ENCODE data around the gene CEMIP2. TPM values are rescaled to one million over a fixed set of nuclear protein-coding genes. Genes with fewer than 3 reads are reported as not detected.

The CEMIP2 gene
- polyA plus RNA-seq, 2 donors: 5.5 to 5.8 TPM

DNA sequence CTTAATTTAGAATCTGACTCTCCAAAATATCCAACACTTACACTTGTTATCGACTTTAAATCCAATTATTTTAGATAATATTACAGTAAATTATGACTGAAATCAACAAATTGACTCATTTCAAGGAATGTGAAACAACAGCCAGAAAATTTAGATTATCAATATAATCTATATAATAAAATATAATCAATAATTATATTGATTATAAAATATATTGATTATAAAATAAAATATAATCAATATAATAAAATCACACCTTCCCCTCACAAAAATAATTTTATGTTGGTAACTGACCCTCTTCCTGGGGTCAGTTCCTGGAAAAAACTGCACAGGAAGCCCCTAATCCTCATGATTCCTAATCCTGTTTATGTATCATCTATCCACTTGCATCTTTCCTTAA is 91.1 kb downstream of the CEMIP2 start:
- Histone ChIP-seq H3K4me1 (ENCODE audit: control insufficient read depth in 2 of 2, insufficient read depth in 2 of 2, low read length in 1 of 2) (no peaks in the 10 kb centered on the region), H3K27me3 (ENCODE audit: control insufficient read depth in 1 of 2, insufficient read depth in 2 of 2, low read length in 2 of 2) (no peaks in the 10 kb centered on the region)
- WGBS, 2 donors: 95 to 97% methylated on average over 1 of the region's 1 CpG

DNA sequence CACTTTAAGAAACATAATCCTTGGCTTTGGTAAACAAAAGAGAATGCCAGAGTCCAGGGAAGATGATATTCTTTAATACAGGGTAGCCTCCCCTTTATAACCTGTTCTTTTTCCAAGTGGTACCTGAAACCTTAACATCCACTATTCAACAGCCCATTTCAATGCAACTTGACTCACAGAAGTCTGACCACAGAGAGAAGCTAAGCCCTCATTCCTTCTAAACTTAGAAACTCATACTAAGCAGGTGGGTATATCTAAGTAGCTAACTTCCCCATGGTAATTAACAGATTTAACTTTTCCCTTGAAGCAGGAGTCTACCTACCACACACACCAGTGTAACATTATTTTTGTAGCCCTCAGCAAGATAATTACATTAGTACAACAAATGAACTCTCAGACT is 91.9 kb downstream of the CEMIP2 start:
- Histone ChIP-seq H3K4me3 (ENCODE audit: low read depth in 1 of 2, low read length in 2 of 2) (no peak overlapping the region), H3K27ac (ENCODE audit: low read depth in 2 of 2, low read length in 1 of 2) (no peak overlapping the region), H3K4me1 (ENCODE audit: control insufficient read depth in 2 of 2, insufficient read depth in 2 of 2, low read length in 1 of 2) (no peaks in the 10 kb centered on the region), H3K9me3 (ENCODE audit: control insufficient read depth in 2 of 2, insufficient read depth in 1 of 2, low read depth in 1 of 2, low read length in 1 of 2) (no peaks in the 10 kb centered on the region), H3K36me3 (ENCODE audit: control insufficient read depth in 2 of 2, insufficient read depth in 2 of 2, low read length in 1 of 2) (no peaks in the 10 kb centered on the region), H3K27me3 (ENCODE audit: control insufficient read depth in 1 of 2, insufficient read depth in 2 of 2, low read length in 2 of 2) (no peaks in the 10 kb centered on the region)

More for the DNA sequence above, 91.1 kb downstream of the CEMIP2 start:
- H3K27ac ChIP-seq (ENCODE audit: low read depth in 2 of 2, low read length in 1 of 2): no peak overlapping the region
- H3K36me3 ChIP-seq (ENCODE audit: control insufficient read depth in 2 of 2, insufficient read depth in 2 of 2, low read length in 1 of 2): no peaks in the 10 kb centered on the region
- H3K4me3 ChIP-seq (ENCODE audit: low read depth in 1 of 2, low read length in 2 of 2): no peak overlapping the region
- no peaks in the 10 kb centered on the region for H3K9me3 ChIP-seq (ENCODE audit: control insufficient read depth in 2 of 2, insufficient read depth in 1 of 2, low read depth in 1 of 2, low read length in 1 of 2)

DNA sequence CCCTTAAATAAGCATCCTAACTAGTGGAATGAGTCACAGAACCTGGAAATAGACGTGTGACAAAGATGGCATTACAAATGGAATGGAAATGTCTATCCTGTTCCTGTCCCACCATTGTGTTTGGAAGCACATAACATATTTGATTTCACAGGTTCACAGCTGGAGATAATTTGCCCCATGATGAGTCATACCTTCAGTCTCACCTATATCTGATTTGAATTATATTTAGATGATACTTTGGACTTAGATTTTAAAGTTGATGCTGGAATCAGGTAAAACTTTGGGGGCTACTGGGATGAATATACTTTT is 92.5 kb downstream of the CEMIP2 start:
- Histone ChIP-seq H3K9me3 (ENCODE audit: control insufficient read depth in 2 of 2, insufficient read depth in 1 of 2, low read depth in 1 of 2, low read length in 1 of 2) (no peaks in the 10 kb centered on the region), H3K27me3 (ENCODE audit: control insufficient read depth in 1 of 2, insufficient read depth in 2 of 2, low read length in 2 of 2) (no peaks in the 10 kb centered on the region), H3K36me3 (ENCODE audit: control insufficient read depth in 2 of 2, insufficient read depth in 2 of 2, low read length in 1 of 2) (no peaks in the 10 kb centered on the region), H3K4me3 (ENCODE audit: low read depth in 1 of 2, low read length in 2 of 2) (no peak overlapping the region), H3K27ac (ENCODE audit: low read depth in 2 of 2, low read length in 1 of 2) (no peak overlapping the region), H3K4me1 (ENCODE audit: control insufficient read depth in 2 of 2, insufficient read depth in 2 of 2, low read length in 1 of 2) (no peaks in the 10 kb centered on the region)
- WGBS, 2 donors: 60 to 71% methylated on average over 1 of the region's 1 CpG

GRCh38 chr9:71675105-71675856 is 93.0 kb downstream of the CEMIP2 start:
- no peaks in the 10 kb centered on the region for H3K27me3 ChIP-seq (ENCODE audit: control insufficient read depth in 1 of 2, insufficient read depth in 2 of 2, low read length in 2 of 2)
- H3K4me1 ChIP-seq (ENCODE audit: control insufficient read depth in 2 of 2, insufficient read depth in 2 of 2, low read length in 1 of 2): no peaks in the 10 kb centered on the region
- H3K36me3 ChIP-seq (ENCODE audit: control insufficient read depth in 2 of 2, insufficient read depth in 2 of 2, low read length in 1 of 2): no peaks in the 10 kb centered on the region
- no peak overlapping the region for H3K27ac ChIP-seq (ENCODE audit: low read depth in 2 of 2, low read length in 1 of 2)
- H3K4me3 ChIP-seq (ENCODE audit: low read depth in 1 of 2, low read length in 2 of 2): no peak overlapping the region
- no peaks in the 10 kb centered on the region for H3K9me3 ChIP-seq (ENCODE audit: control insufficient read depth in 2 of 2, insufficient read depth in 1 of 2, low read depth in 1 of 2, low read length in 1 of 2)
- WGBS, 2 donors: 52 to 57% methylated on average over 3 of the region's 3 CpGs

GRCh38 chr9:71672573-71672972 is 95.7 kb downstream of the CEMIP2 start:
- no peaks in the 10 kb centered on the region for H3K4me1 ChIP-seq (ENCODE audit: control insufficient read depth in 2 of 2, insufficient read depth in 2 of 2, low read length in 1 of 2)
- H3K27me3 ChIP-seq (ENCODE audit: control insufficient read depth in 1 of 2, insufficient read depth in 2 of 2, low read length in 2 of 2): no peaks in the 10 kb centered on the region
- no peak overlapping the region for H3K4me3 ChIP-seq (ENCODE audit: low read depth in 1 of 2, low read length in 2 of 2)
- H3K9me3 ChIP-seq (ENCODE audit: control insufficient read depth in 2 of 2, insufficient read depth in 1 of 2, low read depth in 1 of 2, low read length in 1 of 2): no peaks in the 10 kb centered on the region
- WGBS, 2 donors: 91 to 93% methylated on average over 1 of the region's 1 CpG
- H3K27ac ChIP-seq (ENCODE audit: low read depth in 2 of 2, low read length in 1 of 2): no peak overlapping the region
- H3K36me3 ChIP-seq (ENCODE audit: control insufficient read depth in 2 of 2, insufficient read depth in 2 of 2, low read length in 1 of 2): no peaks in the 10 kb centered on the region

- Histone ChIP-seq H3K4me1 (ENCODE audit: control insufficient read depth in 2 of 2, insufficient read depth in 2 of 2, low read length in 1 of 2) (no peaks in the 10 kb centered on the region), H3K27ac (ENCODE audit: low read depth in 2 of 2, low read length in 1 of 2) (no peak overlapping the region), H3K36me3 (ENCODE audit: control insufficient read depth in 2 of 2, insufficient read depth in 2 of 2, low read length in 1 of 2) (no peaks in the 10 kb centered on the region), H3K9me3 (ENCODE audit: control insufficient read depth in 2 of 2, insufficient read depth in 1 of 2, low read depth in 1 of 2, low read length in 1 of 2) (no peaks in the 10 kb centered on the region), H3K4me3 (ENCODE audit: low read depth in 1 of 2, low read length in 2 of 2) (no peak overlapping the region), H3K27me3 (ENCODE audit: control insufficient read depth in 1 of 2, insufficient read depth in 2 of 2, low read length in 2 of 2) (no peaks in the 10 kb centered on the region)
- 88 to 89% methylated on average over 3 of the region's 3 CpGs for WGBS, 2 donors
Observed at GRCh38 chr9:71671289-71671688, 97.0 kb downstream of the CEMIP2 start.

GRCh38 chr9:71670121-71670520 is 98.2 kb downstream of the CEMIP2 start:
- H3K9me3 ChIP-seq (ENCODE audit: control insufficient read depth in 2 of 2, insufficient read depth in 1 of 2, low read depth in 1 of 2, low read length in 1 of 2): no peaks in the 10 kb centered on the region
- no peaks in the 10 kb centered on the region for H3K36me3 ChIP-seq (ENCODE audit: control insufficient read depth in 2 of 2, insufficient read depth in 2 of 2, low read length in 1 of 2)
- no peak overlapping the region for H3K4me3 ChIP-seq (ENCODE audit: low read depth in 1 of 2, low read length in 2 of 2)
- WGBS, 2 donors: 78 to 84% methylated on average over 1 of the region's 1 CpG
- no peak overlapping the region for H3K27ac ChIP-seq (ENCODE audit: low read depth in 2 of 2, low read length in 1 of 2)
- no peaks in the 10 kb centered on the region for H3K27me3 ChIP-seq (ENCODE audit: control insufficient read depth in 1 of 2, insufficient read depth in 2 of 2, low read length in 2 of 2)
- H3K4me1 ChIP-seq (ENCODE audit: control insufficient read depth in 2 of 2, insufficient read depth in 2 of 2, low read length in 1 of 2): no peaks in the 10 kb centered on the region

GRCh38 chr9:71669284-71669995 is 98.9 kb downstream of the CEMIP2 start:
- Histone ChIP-seq H3K9me3 (ENCODE audit: control insufficient read depth in 2 of 2, insufficient read depth in 1 of 2, low read depth in 1 of 2, low read length in 1 of 2) (no peaks in the 10 kb centered on the region), H3K27me3 (ENCODE audit: control insufficient read depth in 1 of 2, insufficient read depth in 2 of 2, low read length in 2 of 2) (no peaks in the 10 kb centered on the region), H3K4me1 (ENCODE audit: control insufficient read depth in 2 of 2, insufficient read depth in 2 of 2, low read length in 1 of 2) (no peaks in the 10 kb centered on the region), H3K27ac (ENCODE audit: low read depth in 2 of 2, low read length in 1 of 2) (no peak overlapping the region), H3K36me3 (ENCODE audit: control insufficient read depth in 2 of 2, insufficient read depth in 2 of 2, low read length in 1 of 2) (no peaks in the 10 kb centered on the region), H3K4me3 (ENCODE audit: low read depth in 1 of 2, low read length in 2 of 2) (no peak overlapping the region)
- 73 to 80% methylated on average over 3 of the region's 3 CpGs for WGBS, 2 donors

- Histone ChIP-seq H3K4me1 (ENCODE audit: control insufficient read depth in 2 of 2, insufficient read depth in 2 of 2, low read length in 1 of 2) (no peaks in the 10 kb centered on the region), H3K9me3 (ENCODE audit: control insufficient read depth in 2 of 2, insufficient read depth in 1 of 2, low read depth in 1 of 2, low read length in 1 of 2) (no peaks in the 10 kb centered on the region), H3K36me3 (ENCODE audit: control insufficient read depth in 2 of 2, insufficient read depth in 2 of 2, low read length in 1 of 2) (no peaks in the 10 kb centered on the region), H3K4me3 (ENCODE audit: low read depth in 1 of 2, low read length in 2 of 2) (no peak overlapping the region), H3K27me3 (ENCODE audit: control insufficient read depth in 1 of 2, insufficient read depth in 2 of 2, low read length in 2 of 2) (no peaks in the 10 kb centered on the region), H3K27ac (ENCODE audit: low read depth in 2 of 2, low read length in 1 of 2) (no peak overlapping the region)
- 92 to 95% methylated on average over 2 of the region's 2 CpGs for WGBS, 2 donors
Observed at GRCh38 chr9:71668717-71669116, 99.6 kb downstream of the CEMIP2 start.

GRCh38 chr9:71665247-71665646 is 103.1 kb downstream of the CEMIP2 start:
- Histone ChIP-seq H3K9me3 (ENCODE audit: control insufficient read depth in 2 of 2, insufficient read depth in 1 of 2, low read depth in 1 of 2, low read length in 1 of 2) (no peaks in the 10 kb centered on the region), H3K27me3 (ENCODE audit: control insufficient read depth in 1 of 2, insufficient read depth in 2 of 2, low read length in 2 of 2) (no peaks in the 10 kb centered on the region), H3K36me3 (ENCODE audit: control insufficient read depth in 2 of 2, insufficient read depth in 2 of 2, low read length in 1 of 2) (no peaks in the 10 kb centered on the region), H3K27ac (ENCODE audit: low read depth in 2 of 2, low read length in 1 of 2) (no peak overlapping the region), H3K4me3 (ENCODE audit: low read depth in 1 of 2, low read length in 2 of 2) (no peak overlapping the region), H3K4me1 (ENCODE audit: control insufficient read depth in 2 of 2, insufficient read depth in 2 of 2, low read length in 1 of 2) (no peaks in the 10 kb centered on the region)
- 89 to 95% methylated on average over 5 of the region's 5 CpGs for WGBS, 2 donors

Measured in esophagus (tissue), 2 donors.